ENCODE measurements around the gene GALNT17.

GRCh38 chr7:71521506-71521905 lies 389.6 kb downstream of the GALNT17 start:
- TF ChIP-seq POLR2A (IDR thresholded peaks at IDR 0.05) = no peak
- no peak for TF ChIP-seq CTCF (IDR thresholded peaks at IDR 0.05)
